ENCODE measurements around the gene KRTAP9-1.
"Not testable (repeated sequence)": the region's sequence is repeated elsewhere in the genome, so short reads cannot be mapped to it uniquely, and the experiment has no call there.

KRTAP9-1 gene

DNA sequence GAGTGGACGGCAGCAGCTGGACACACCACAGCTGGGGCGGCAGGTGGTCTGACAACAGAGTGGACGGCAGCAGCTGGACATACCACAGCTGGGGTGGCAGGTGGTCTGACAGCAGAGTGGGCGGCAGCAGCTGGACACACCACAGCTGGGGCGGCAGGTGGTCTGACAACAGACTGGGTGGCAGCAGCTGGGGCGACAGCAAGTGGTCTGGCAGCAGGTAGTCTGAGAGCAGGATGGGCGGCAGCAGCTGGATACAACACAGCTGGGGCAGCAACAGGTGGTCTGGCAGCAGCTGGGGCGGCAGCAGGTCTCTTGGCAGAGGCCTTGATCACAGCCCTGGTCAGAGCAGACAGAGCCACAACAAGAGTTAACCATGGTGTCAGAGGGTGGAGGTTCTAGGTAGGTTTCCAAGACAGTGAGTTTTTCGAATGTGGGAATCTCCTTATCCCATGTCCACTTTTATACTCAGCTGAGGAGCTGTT is 5.2 kb upstream of the KRTAP9-1 start, which contains the start of gene KRTAP4-1:
Gene KRTAP4-1 (minus strand): TSS at position 432 of the 482 bp plus-strand sequence. CDS start 57 bp downstream, at position 375.
- DNase-seq: no peak

DNA sequence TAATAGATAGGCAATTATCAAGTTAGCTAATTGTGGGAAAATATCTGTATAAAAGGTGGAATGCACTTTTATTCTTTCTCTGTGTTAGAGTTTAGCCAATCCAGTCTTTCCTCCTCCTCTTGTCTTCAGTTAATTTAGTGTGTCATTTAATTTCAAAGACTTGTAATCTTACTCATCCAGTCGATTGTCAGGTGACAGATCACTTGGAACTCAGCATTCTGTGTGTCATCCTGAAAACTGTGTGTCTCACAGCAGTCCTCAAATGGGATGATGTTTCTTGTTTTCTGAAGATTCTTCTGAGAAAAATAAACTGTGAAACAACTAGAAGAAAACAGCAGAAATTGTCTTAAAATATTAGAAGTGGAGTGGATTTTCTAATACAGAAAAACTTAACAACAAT is 4.7 kb upstream of the KRTAP9-1 start:
- DNase-seq: no peak

DNA sequence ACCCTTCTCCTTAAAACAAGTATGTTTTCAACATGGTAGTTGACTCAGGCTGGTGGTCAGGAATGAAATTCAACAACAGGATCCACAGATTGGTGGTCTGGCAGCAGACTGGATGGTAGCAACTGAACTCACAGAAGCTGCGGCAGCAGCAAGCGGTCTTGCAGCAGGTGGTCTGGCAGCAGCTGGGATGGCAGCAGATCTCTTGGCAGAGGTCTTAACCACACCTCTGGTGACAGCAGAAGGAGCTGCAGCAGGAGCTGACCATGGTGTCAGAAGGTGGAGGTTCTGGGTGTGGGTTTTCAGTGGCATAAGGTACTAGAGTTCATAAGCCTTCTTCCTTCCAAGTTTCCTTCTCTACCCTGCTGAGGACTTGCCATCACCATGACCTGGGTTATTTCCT is 2.8 kb upstream of the KRTAP9-1 start:
- DNase-seq: no peak

DNA sequence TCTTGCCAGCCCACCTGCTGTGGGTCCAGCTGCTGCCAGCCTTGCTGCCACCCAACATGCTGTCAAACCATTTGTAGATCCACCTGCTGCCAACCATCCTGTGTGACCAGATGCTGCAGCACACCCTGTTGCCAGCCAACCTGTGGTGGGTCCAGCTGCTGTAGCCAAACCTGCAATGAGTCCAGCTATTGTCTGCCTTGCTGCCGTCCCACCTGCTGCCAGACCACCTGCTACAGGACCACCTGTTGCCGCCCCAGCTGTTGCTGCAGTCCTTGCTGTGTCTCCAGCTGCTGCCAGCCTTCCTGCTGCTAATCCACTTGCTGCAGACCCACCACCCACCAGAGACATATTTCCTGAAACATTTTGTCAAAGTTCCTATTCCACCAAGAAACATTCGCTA is 641 bp downstream of the KRTAP9-1 start:
- no peak for DNase-seq

DNA sequence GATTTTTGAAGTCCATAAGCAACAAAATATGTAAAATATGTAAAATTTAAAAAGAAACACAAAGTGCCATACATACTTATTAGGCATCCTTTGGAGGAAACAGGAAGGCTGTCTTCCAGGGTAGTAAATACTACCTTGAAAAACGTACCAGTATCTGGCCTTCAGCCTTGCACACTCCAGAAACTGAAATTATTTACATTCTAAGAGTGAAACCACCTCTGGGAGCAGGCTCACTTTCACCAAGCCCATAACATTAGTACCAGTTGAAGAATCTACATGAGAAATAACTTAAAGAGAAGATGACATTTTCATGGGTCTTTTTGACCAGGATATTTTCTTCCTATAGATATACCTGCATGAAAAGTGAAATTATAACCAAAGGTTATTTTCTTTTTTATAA is 6.4 kb downstream of the KRTAP9-1 start:
- no peak for DNase-seq

DNA sequence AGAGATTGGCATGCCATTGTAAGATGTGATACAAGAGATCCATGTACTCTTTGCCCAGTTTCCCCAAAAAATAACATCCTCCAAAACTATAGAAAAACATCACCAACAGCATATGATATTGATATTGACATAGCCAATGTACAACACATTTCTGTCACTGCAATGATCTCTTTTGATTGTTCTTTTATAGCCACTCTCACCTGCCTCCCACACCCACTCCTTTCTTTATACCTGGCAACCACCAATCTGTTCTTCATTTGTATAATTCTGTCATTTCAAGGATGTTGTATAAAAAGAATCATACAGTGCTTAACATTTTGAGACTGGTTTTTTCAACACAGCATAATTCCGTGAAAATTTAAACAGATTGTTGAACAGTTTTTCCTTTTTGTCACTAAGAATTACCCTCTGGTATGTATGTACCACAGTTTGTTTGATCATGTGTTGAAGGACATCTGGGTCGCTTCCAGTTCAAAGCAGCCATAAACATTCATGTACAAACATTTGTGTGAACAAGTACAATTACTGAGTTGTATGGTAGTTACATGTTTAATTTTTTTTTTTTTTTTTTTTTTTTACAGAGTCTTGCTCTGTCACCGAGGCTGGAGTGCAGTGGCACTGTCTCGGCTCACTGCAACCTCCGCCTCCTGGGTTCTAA is 9.9 kb downstream of the KRTAP9-1 start:
- no peak for DNase-seq

DNA sequence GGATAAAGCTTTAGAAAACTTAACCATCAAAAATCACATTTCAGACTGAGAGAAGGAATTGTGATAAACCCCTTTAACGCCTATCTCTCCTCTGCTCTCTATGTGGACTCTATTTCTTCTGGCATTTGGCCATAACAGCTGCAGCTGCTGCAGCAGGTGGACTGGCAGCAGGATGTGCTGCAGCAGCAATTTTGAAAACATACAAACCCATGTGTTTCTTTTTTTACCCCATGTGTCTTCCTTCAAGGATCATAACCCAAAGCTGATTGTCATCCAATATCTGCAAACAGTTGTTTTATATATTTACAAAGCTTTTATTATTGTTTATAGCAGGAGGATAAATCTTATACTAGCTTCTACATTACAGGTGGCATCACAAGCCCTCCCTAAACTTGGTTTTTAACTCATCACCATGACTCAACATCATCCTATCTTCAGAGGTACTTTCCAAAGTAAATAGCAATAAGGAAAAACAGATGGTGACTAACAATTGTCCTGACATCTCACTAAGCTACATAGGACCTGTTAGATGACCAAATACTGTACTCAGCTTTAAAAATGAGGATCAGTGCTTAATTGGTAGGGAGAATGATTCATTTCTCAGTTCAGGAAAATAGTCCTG is 22.3 kb downstream of the KRTAP9-1 start:
- DNase-seq: no peak

DNA sequence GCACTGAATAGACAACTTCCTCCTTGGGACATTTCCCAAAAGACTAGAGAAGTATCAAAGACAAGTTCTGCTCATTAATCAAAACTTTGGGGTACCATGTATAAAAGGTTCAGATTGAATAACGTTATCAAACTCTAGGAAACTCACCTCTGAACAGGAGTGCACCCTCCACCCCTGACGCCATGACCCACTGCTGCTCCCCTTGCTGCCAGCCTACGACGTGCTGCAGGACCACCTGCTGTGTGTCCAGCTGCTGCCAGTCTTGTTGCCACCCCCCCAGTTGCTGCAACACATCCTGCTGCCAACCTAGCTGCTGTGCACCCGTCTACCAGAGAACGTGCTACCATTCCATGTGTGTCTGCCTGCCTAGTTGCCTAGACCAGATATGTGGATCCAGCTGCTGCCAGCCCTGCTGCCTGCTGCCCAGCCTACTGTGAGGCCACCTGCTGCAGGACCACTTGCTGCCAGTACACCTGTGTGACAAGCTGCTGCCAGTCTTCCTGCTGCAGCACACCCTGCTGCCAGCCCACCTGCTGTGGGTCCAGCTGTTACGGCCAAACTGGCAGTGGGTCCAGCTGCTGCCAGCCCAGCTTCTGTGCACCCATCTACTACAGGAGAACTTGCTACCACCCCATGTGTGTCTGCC is 23.0 kb downstream of the KRTAP9-1 start:
- no peak for DNase-seq

DNA sequence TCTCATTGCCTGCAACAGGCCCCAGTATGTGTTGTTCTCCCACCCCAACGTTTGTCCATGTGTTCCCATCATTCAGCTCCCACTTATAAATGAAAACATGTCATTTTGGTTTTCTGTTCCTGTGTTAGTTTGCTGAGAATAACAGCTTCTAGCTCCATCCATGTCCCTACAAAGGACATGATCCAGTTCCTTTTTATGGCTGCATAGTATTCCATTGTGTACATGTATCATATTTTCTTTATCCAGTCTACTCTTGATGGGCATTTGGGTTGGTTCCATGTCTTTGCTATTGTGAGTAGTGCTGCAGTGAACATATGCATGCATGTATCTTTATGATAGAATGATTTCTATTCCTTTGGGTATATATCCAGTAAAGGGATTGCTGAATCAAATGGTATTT is 26.0 kb downstream of the KRTAP9-1 start:
- no peak for DNase-seq

DNA sequence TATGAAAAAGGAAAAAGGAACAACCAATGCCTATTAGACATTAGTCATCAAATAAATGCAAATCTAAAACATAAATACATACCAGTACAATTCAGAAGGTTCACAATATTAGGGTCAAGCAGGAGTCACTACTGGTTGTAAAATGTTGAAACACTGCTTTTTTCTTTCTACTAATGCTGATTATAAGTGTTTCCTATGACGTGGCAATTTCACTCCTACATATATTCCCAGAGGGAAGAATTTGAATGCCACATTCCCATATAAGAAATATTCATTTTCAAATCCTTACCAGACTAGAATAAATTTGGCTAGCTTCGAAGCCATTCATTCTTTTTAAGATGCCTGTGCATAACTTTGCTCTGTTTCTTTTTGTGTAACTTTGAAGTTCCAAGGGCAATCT is 34.1 kb downstream of the KRTAP9-1 start:
- no peak for DNase-seq

DNA sequence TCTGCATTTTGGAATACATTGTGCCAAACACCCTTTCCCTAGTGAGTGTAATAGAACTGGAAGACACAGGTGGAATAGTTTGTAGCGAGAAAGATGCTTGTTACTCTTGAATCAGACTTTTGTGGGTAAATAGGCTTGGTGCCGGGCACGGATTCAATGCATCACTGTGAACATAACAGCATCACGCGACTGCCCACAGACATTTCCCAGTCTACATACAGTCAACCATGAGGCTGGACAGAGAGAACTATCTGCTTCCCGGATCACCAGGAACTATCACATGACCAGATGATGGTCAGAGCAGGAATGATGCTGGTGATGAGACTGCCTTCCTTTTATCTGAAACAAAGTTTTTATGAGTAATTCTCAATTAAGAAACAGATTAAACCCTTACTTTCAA is 36.4 kb downstream of the KRTAP9-1 start:
- DNase-seq: no peak

DNA sequence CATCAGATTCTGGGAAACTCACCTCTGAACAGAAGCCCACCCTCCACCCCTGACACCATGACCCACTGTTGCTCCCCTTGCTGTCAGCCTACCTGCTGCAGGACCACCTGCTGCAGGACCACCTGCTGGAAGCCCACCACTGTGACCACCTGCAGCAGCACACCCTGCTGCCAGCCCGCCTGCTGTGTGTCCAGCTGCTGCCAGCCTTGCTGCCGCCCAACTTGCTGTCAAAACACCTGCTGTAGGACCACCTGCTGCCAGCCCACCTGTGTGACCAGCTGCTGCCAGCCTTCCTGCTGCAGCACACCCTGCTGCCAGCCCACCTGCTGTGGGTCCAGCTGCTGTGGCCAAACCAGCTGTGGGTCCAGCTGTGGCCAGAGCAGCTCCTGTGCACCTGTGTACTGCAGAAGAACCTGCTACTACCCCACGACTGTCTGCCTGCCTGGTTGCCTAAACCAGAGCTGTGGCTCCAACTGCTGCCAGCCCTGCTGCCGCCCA is 37.0 kb downstream of the KRTAP9-1 start, which contains the start of gene KRTAP9-2:
Gene KRTAP9-2 (plus strand): TSS at position 51 of the 498 bp plus-strand sequence. CDS start 7 bp downstream, at position 58.
- DNase-seq: not testable (repeated sequence)

DNA sequence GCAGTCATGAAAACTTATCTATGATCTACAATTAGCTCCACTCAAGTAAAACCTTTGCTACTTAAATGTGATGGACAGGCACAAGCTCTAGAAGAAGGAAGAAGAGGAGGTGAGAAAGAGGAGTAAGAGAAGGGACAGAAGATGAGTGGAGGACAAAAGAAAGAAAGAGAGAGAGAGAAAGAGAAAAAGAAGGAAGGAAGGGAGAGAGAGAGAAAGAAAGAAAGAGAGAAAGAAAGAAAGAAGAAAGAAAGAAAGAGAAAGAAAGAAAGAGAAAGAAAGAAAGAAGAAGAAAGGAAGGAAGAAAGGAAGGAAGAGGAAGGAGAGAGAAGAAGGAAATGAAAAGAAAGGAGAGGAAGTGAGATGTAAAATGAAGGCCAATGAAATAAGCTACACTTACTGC is 40.4 kb downstream of the KRTAP9-1 start:
- no peak for DNase-seq

DNA sequence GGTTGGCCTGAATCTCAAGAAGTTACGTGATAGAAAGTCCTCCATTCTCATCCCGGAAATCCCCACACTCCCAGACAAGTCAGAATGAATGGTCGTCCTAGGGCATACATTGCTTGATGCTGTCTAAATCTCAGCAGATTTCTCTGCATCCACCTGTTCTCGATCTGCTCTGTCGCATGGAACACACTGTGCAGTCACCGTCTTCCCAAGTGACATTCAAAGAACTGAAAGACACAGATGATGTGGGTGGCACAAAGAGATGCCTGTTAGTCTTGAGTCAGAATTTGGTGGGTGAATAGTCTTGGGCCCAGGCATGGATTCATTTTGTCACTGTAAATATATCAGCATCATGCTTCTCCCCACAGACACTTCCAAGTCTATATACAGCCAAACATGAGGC is 42.0 kb downstream of the KRTAP9-1 start:
- no peak for DNase-seq

DNA sequence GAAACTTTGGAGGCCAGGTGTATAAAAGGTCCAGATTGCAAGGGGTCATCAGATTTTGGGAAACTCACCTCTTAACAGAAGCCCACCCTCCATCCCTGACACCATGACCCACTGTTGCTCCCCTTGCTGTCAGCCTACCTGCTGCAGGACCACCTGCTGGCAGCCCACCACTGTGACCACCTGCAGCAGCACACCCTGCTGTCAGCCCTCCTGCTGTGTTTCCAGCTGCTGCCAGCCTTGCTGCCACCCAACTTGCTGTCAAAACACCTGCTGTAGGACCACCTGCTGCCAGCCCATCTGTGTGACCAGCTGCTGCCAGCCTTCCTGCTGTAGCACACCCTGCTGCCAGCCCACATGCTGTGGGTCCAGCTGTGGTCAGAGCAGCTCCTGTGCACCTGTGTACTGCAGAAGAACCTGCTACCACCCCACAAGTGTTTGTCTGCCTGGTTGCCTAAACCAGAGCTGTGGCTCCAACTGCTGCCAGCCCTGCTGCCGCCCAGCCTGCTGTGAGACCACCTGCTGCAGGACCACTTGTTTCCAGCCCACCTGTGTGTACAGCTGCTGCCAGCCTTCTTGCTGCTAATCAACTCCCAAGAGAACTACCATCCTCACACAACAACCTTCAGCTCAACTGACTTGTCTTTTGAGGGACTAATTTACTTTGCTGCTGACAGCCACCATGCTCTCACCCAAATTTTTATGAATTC is 42.9 kb downstream of the KRTAP9-1 start, which contains the start of gene KRTAP9-3:
Gene KRTAP9-3 (plus strand): TSS at position 51 of the 707 bp plus-strand sequence. CDS start 53 bp downstream, at position 104.
- not testable (repeated sequence) for DNase-seq

DNA sequence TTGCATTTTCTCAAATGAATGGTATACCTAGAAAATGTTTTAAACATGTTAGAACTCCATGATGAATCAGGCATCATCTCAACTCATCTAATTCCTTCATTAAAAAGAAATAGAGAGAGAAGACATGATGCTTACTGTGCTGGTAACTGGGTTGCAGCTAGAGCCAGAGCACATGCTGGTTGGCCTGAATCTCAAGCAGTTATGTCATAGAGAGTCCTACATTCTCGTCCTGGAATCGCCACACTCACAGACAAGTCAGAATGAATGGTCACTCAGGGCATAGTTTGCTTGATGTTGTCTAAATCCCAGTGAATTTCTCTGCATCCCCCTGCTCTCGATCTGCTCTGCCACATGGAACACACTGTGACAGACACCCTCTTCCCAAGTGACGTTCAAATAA is 47.4 kb downstream of the KRTAP9-1 start:
- not testable (repeated sequence) for DNase-seq

DNA sequence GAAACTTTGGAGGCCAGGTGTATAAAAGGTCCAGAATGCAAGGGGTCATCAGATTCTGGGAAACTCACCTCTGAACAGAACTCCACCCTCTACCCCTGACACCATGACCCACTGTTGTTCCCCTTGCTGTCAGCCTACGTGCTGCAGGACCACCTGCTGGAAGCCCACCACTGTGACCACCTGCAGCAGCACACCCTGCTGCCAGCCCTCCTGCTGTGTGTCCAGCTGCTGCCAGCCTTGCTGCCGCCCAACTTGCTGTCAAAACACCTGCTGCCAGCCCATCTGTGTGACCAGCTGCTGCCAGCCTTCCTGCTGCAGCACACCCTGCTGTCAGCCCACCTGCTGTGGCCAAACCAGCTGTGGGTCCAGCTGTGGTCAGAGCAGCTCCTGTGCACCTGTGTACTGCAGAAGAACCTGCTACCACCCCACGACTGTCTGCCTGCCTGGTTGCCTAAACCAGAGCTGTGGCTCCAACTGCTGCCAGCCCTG is 48.3 kb downstream of the KRTAP9-1 start, which contains the start of gene KRTAP9-8:
Gene KRTAP9-8 (plus strand): TSS at position 51 of the 489 bp plus-strand sequence. CDS start 53 bp downstream, at position 104.
- not testable (repeated sequence) for DNase-seq

Measured in activated CD4-positive, alpha-beta T cell treated with anti-CD3 and anti-CD28 coated beads, Interleukin-2, amount 50 U/mL, for 48 hours (primary cell).